Panc1 (cell line): Measurements from ENCODE around the gene ANKRD13A. TPM values are rescaled to one million over a fixed set of nuclear protein-coding genes. Genes with fewer than 3 reads are reported as not detected.

Experiments
- ATAC-seq: fragments of 200-7000 bp; cut with Tn5 transposase; 2 replicates; pipeline ENCODE4 v1.9.1; 2020; ENCODE audit warnings: mild to moderate bottlenecking, moderate library complexity
- BruUV-seq: library from RNA; stranded (reverse); fragments of 400-500 nt; replicated peaks from 2 replicates; lab custom pipeline; 2021; lab: Mats Ljungman, UMichigan
- CTCF ChIA-PET: fragments of 300-600 bp; sonication (Branson Sonifier 250); formaldehyde crosslinking; loops from one replicate; lab custom pipeline; 2022; ENCODE audit warnings: antibody characterized with exemption; lab: Charles Lee
- POLR2A ChIA-PET: fragments of 300-600 bp; sonication (Branson Sonifier 250); formaldehyde crosslinking; loops from one replicate; lab custom pipeline; 2022; ENCODE audit warnings: antibody characterized with exemption; lab: Charles Lee
- DNase-seq: peaks from one replicate; pipeline ENCODE4 v3.0.0-alpha.2; 2010; ENCODE audit warnings: low read depth, low spot score
- H3K27ac ChIP-seq: 2 replicates; pipeline ENCODE4 v1.5.1; 2011; ENCODE audit warnings: mild to moderate bottlenecking, low read length, inconsistent platforms
- H3K27me3 ChIP-seq: fragments of 200-500 bp; sonication (Bioruptor generic); 2 replicates; pipeline ENCODE4 v1.6.0; 2014; ENCODE audit warnings: low read length, inconsistent platforms; ENCODE audit not compliant: control insufficient read depth, insufficient read depth
- H3K36me3 ChIP-seq: fragments of 200-500 bp; sonication (Bioruptor generic); 2 replicates; pipeline ENCODE4 v1.5.1; 2014; ENCODE audit warnings: inconsistent platforms, mild to moderate bottlenecking, low read length, moderate library complexity; ENCODE audit not compliant: control insufficient read depth, insufficient read depth
- H3K4me1 ChIP-seq: 2 replicates; pipeline ENCODE4 v1.5.1; 2011; ENCODE audit warnings: inconsistent platforms, mild to moderate bottlenecking, low read length, moderate library complexity; ENCODE audit not compliant: control insufficient read depth, insufficient read depth
- H3K4me3 ChIP-seq, 2 experiments: 2 replicates each; pipeline ENCODE4 v1.5.1; 2011 to 2012; ENCODE audit warnings: low read depth in 2 of 2, low read length in 2 of 2, mild to moderate bottlenecking in 2 of 2, inconsistent platforms in 1 of 2, moderate library complexity in 1 of 2
- H3K9me3 ChIP-seq: fragments of 200-500 bp; sonication (Bioruptor generic); 2 replicates; pipeline ENCODE4 v1.5.1; 2014; ENCODE audit warnings: low read depth, mild to moderate bottlenecking, inconsistent platforms, low read length, moderate library complexity; ENCODE audit not compliant: control insufficient read depth, insufficient read depth
- POLR2AphosphoS5 ChIP-seq: IDR thresholded peaks from 2 replicates; pipeline ENCODE4 v1.6.1; 2012; ENCODE audit warnings: mild to moderate bottlenecking, low read depth, low read length, moderate library complexity
- SIN3A ChIP-seq: IDR thresholded peaks from 2 replicates; pipeline ENCODE4 v1.6.1; 2012; ENCODE audit warnings: low read depth, mild to moderate bottlenecking, low read length, moderate library complexity, borderline replicate concordance; ENCODE audit not compliant: insufficient read depth
- TCF7L2 ChIP-seq: IDR thresholded peaks from 2 replicates; pipeline ENCODE4 v1.6.1; 2011; ENCODE audit warnings: mild to moderate bottlenecking, low read depth, low read length, inconsistent platforms
- in situ Hi-C: cut with HindIII; loops from 2 replicates; pipeline ENCODE4 v1.10.0; 2016; ENCODE audit warnings: low sequenced_read_pairs, low pct_unique_long_range_greater_than_20kb
- intact Hi-C: fragments of 100-400 bp; cut with micrococcal nuclease; formaldehyde crosslinking; loops from one replicate; pipeline ENCODE4 v1.10.0; 2022; ENCODE audit not compliant: unreplicated experiment
- total RNA-seq: library from RNA; stranded (reverse); gene quantifications from one replicate; pipeline ENCODE4 v1.2.1, GENCODE V29; 2021; ENCODE audit not compliant: unreplicated experiment
- TF ChIP-seq, protein P1 (sequence below): fragments of 450-650 bp; IDR thresholded peaks from 2 replicates; pipeline ENCODE4 v1.5.1; 2017; ENCODE audit warnings: mild to moderate bottlenecking
- TF ChIP-seq, protein P2 (sequence below), 2 experiments: IDR thresholded peaks; 2 replicates each; pipeline ENCODE4 v1.6.1; 2011 to 2012; ENCODE audit warnings: low read depth in 2 of 2, control low read depth in 1 of 2, low read length in 1 of 2, mild to moderate bottlenecking in 1 of 2, moderate library complexity in 1 of 2; ENCODE audit not compliant: insufficient read depth in 1 of 2

ANKRD13A gene
- total RNA-seq, 1 experiment from 2014 or later, result 34.4 TPM

DNA sequence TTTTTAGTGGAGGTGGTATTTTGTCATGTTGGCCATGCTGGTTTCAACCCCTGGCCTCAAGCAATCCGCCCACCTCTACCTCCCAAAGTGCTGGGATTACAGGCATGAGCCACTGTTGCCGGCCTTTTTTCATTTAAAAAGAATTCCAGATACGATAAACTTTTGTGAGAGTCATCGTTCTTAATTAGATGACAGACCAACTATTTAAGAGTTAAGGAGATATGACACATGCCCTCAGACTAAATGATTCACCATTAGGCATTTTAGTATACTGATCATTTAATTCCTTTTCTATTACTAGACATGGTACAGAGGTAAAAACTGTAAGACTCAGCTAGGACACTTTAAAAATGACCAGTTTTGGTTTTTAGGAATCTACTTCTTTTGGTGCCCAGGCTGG is 2.4 kb downstream of the ANKRD13A start:
- Histone ChIP-seq H3K27me3 (no peaks in the 10 kb centered on the region), H3K4me3 (no peak overlapping the region), H3K9me3 (no peaks in the 10 kb centered on the region), H3K4me1 (peaks cover 12% of the 10 kb centered on the region), H3K36me3 (no peaks in the 10 kb centered on the region; the same call in 1 of the 2 replicates), H3K27ac (no peak overlapping the region)
- DNase-seq (no peak), ATAC-seq (no peak)
- BruUV-seq, result no TSS peak
- intact Hi-C loops (no loop called here), in situ Hi-C loops (no loop called here)
- ChIA-PET CTCF (no interaction called here), POLR2A (no interaction called here)
- TF ChIP-seq, protein P1, sequence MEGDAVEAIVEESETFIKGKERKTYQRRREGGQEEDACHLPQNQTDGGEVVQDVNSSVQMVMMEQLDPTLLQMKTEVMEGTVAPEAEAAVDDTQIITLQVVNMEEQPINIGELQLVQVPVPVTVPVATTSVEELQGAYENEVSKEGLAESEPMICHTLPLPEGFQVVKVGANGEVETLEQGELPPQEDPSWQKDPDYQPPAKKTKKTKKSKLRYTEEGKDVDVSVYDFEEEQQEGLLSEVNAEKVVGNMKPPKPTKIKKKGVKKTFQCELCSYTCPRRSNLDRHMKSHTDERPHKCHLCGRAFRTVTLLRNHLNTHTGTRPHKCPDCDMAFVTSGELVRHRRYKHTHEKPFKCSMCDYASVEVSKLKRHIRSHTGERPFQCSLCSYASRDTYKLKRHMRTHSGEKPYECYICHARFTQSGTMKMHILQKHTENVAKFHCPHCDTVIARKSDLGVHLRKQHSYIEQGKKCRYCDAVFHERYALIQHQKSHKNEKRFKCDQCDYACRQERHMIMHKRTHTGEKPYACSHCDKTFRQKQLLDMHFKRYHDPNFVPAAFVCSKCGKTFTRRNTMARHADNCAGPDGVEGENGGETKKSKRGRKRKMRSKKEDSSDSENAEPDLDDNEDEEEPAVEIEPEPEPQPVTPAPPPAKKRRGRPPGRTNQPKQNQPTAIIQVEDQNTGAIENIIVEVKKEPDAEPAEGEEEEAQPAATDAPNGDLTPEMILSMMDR, result no peak
- TF ChIP-seq TCF7L2, result no peak
- TF ChIP-seq POLR2AphosphoS5, result no peak
- TF ChIP-seq, protein P2, sequence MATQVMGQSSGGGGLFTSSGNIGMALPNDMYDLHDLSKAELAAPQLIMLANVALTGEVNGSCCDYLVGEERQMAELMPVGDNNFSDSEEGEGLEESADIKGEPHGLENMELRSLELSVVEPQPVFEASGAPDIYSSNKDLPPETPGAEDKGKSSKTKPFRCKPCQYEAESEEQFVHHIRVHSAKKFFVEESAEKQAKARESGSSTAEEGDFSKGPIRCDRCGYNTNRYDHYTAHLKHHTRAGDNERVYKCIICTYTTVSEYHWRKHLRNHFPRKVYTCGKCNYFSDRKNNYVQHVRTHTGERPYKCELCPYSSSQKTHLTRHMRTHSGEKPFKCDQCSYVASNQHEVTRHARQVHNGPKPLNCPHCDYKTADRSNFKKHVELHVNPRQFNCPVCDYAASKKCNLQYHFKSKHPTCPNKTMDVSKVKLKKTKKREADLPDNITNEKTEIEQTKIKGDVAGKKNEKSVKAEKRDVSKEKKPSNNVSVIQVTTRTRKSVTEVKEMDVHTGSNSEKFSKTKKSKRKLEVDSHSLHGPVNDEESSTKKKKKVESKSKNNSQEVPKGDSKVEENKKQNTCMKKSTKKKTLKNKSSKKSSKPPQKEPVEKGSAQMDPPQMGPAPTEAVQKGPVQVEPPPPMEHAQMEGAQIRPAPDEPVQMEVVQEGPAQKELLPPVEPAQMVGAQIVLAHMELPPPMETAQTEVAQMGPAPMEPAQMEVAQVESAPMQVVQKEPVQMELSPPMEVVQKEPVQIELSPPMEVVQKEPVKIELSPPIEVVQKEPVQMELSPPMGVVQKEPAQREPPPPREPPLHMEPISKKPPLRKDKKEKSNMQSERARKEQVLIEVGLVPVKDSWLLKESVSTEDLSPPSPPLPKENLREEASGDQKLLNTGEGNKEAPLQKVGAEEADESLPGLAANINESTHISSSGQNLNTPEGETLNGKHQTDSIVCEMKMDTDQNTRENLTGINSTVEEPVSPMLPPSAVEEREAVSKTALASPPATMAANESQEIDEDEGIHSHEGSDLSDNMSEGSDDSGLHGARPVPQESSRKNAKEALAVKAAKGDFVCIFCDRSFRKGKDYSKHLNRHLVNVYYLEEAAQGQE (IDR thresholded peaks at IDR 0.05; ENCODE audit: insufficient read depth in 1 of 2, low read depth in 2 of 2, low read length in 1 of 2), result no peak

GRCh38 chr12:110002676-110003515 is 3.7 kb downstream of the ANKRD13A start:
- Histone ChIP-seq H3K36me3 (no peaks in the 10 kb centered on the region; the same call in 1 of the 2 replicates), H3K4me3 (no peak overlapping the region), H3K4me1 (peaks cover 9% of the 10 kb centered on the region), H3K9me3 (no peaks in the 10 kb centered on the region), H3K27me3 (no peaks in the 10 kb centered on the region), H3K27ac (no peak overlapping the region)
- ChIA-PET POLR2A (no interaction called here), CTCF (no interaction called here)
- BruUV-seq, result no TSS peak
- intact Hi-C loops, result no loop called here
- in situ Hi-C loops, result no loop called here
- TF ChIP-seq SIN3A (no peak), TCF7L2 (no peak), POLR2AphosphoS5 (no peak)
- TF ChIP-seq, protein P2 (IDR thresholded peaks at IDR 0.05; ENCODE audit: insufficient read depth in 1 of 2, low read depth in 2 of 2, low read length in 1 of 2), result no peak
- TF ChIP-seq, protein P1, result no peak
- ATAC-seq (no peak), DNase-seq (no peak)
